Activated naive CD4-positive, alpha-beta T cell treated with anti-CD3 and anti-CD28 coated beads, Interleukin-2, amount 10 ng/mL, durations not matched to agents 5 hours and 36 hours (primary cell): ENCODE data around the gene SV2A. TPM values are rescaled to one million over a fixed set of nuclear protein-coding genes. Genes with fewer than 3 reads are reported as not detected.

Experiments used
- total RNA-seq, 2 experiments: library from RNA; stranded (reverse); gene quantifications; one replicate each; pipeline ENCODE4 v1.2.3, GENCODE V29; 2021

The SV2A gene, protein sequence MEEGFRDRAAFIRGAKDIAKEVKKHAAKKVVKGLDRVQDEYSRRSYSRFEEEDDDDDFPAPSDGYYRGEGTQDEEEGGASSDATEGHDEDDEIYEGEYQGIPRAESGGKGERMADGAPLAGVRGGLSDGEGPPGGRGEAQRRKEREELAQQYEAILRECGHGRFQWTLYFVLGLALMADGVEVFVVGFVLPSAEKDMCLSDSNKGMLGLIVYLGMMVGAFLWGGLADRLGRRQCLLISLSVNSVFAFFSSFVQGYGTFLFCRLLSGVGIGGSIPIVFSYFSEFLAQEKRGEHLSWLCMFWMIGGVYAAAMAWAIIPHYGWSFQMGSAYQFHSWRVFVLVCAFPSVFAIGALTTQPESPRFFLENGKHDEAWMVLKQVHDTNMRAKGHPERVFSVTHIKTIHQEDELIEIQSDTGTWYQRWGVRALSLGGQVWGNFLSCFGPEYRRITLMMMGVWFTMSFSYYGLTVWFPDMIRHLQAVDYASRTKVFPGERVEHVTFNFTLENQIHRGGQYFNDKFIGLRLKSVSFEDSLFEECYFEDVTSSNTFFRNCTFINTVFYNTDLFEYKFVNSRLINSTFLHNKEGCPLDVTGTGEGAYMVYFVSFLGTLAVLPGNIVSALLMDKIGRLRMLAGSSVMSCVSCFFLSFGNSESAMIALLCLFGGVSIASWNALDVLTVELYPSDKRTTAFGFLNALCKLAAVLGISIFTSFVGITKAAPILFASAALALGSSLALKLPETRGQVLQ
- total RNA-seq = 10 to 100 TPM; 17.3 to 17.7 TPM

DNA sequence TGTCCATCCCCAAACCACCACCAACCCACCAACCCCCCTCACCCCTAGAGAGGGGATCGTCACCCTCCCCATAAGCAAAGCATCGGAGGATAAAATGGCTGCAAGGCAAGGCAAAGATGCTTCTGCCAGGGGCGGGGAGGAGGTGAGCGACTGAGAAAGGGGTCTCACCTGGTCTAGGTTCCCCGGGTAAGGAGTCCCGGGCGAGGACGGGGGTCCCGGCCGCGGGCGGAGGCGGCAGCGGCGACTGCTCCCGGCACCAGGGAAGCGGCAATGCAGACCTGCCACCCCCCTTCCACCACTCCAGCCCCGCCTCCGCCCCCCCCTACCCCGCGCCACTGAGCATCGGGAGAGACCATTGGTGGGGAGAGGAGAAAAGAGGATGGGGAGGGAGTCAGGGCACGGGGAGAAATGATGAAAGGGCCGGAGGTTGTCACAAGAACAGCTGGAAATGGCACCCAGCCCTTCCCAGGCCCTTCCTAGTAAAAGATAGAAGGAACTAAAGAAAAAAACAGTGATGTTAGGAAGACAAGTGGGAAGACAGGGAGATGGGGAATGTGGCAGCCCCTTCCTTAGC is at the start of gene SV2A:
TSS of gene SV2A (minus strand) at position 274 of the 574 bp plus-strand sequence. CDS start 4,004 bp downstream, outside the sequence.

DNA sequence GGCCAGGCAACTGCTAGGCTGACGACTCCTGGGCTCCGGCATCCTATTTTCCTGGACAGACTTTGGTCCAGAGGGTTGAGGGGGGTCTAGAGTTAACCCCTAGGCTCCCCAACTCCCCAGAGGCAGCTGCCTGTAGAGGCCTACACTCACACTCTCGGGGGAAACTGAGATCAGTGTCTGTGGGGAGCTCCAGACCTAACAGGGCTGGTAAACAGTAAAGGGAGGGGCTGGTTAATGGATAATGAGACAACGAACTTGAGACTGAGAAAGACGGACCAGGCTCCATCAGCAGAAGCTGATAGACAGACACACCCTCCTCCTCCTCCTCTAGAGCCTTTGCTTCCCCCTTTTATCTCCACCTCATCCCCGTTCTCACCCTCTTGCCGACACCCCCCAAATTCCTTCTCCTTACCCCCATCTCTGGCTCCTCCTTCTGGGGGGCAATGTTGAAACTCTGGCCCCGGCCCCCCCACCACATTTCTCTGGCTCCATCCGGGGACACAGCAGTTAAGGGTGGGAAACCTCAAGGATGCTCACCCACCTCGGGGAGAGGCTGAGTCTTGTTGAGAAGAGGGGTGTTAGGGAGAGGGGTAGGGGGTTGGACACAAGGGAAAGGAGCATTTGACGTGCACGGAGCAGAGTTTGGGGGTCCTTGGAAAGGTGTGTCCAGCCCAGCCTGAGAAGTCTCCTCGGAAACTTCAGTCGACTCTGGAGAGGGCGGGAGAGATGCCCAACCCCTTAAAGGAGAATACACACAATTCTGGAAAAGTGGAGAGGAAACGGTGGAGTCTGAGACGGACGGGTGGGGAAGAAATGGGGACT is 18.7 kb upstream of the SV2A start, which contains the start of gene MTMR11:
TSS of gene MTMR11 (minus strand) at position 710 of the 822 bp plus-strand sequence. CDS start at position 478, 232 bp downstream.

GRCh38 chr1:149927563-149928400 is 10.1 kb upstream of the SV2A start, which contains the start of gene SF3B4:
Gene SF3B4, minus strand, starts transcription at chr1:149927803. Its CDS starts 44 bp downstream, at chr1:149927759.

GRCh38 chr1:149899460-149900284 is 18.0 kb downstream of the SV2A start, which contains the start of gene BOLA1:
Gene BOLA1, plus strand, starts transcription at chr1:149899568. Its CDS starts 492 bp downstream, at chr1:149900060.

Other genes starting within 250 kb of the SV2A start
- gene FCGR1A, start 135.2 kb downstream of the SV2A start, total RNA-seq = not detected
- gene BOLA1, start 18.3 kb downstream of the SV2A start, total RNA-seq = 10 to 100 TPM; 20.8 to 25.1 TPM
- gene SF3B4, start 10.0 kb upstream of the SV2A start, total RNA-seq = 10 to 100 TPM; 79.3 to 80.9 TPM
- 1 to 10 TPM; 7.2 to 9.4 TPM for gene MTMR11, start 19.0 kb upstream of the SV2A start, total RNA-seq
- 1 to 10 TPM; 8.5 to 9.4 TPM for gene OTUD7B, start 92.9 kb upstream of the SV2A start, total RNA-seq
- gene VPS45, start 149.9 kb upstream of the SV2A start, total RNA-seq = 10 to 100 TPM; 30.5 to 32.6 TPM
- 10 to 100 TPM; 85.3 to 88.4 TPM for gene PLEKHO1, start 232.1 kb upstream of the SV2A start, total RNA-seq